BLaER1 (cell line): ENCODE results near the gene PIGK.

Source experiments
- H3K27ac ChIP-seq: shearing (Covaris generic); formaldehyde crosslinking; 2 replicates; pipeline ENCODE4 v1.8.1; 2022
- H3K27me3 ChIP-seq: shearing (Covaris generic); formaldehyde crosslinking; 2 replicates; pipeline ENCODE4 v1.8.1; 2022
- H3K36me3 ChIP-seq: shearing (Covaris generic); formaldehyde crosslinking; 2 replicates; pipeline ENCODE4 v1.8.1; 2022
- H3K4me1 ChIP-seq: shearing (Covaris generic); formaldehyde crosslinking; 2 replicates; pipeline ENCODE4 v1.8.1; 2022
- H3K4me2 ChIP-seq: shearing (Covaris generic); formaldehyde crosslinking; 2 replicates; pipeline ENCODE4 v1.8.1; 2022
- H3K4me3 ChIP-seq: shearing (Covaris generic); formaldehyde crosslinking; 2 replicates; pipeline ENCODE4 v1.8.1; 2022
- H3K9ac ChIP-seq: shearing (Covaris generic); formaldehyde crosslinking; 2 replicates; pipeline ENCODE4 v1.8.1; 2022
- H3K9me3 ChIP-seq: shearing (Covaris generic); formaldehyde crosslinking; 2 replicates; pipeline ENCODE4 v1.8.1; 2022
- H4K20me1 ChIP-seq: shearing (Covaris generic); formaldehyde crosslinking; 2 replicates; pipeline ENCODE4 v1.8.1; 2022
- Cebpa-rat ChIP-seq: shearing (Covaris generic); IDR thresholded peaks from 2 replicates; pipeline ENCODE4 v1.8.1; 2022

PIGK gene

DNA sequence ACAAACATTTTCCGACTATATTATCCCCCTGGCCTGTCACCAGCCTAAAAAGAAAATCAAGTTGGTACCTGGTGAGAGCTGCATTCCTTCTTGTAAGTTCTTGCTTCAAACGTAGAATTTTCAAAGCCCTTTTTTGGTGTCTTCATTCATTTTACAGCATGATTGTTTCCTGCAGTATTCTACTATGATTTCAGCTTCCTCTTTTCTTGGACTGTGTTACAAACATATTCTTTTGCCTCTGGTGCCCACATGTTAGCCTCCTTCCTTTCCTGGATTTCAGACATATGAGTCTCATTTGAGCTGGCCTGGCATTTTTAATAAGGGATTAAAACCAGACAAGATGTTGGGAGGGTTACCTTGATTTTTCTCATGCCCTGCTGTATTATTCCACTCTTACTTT lies 142.5 kb downstream of the PIGK start:
- Histone ChIP-seq H4K20me1 (no peaks in the 10 kb centered on the region), H3K9ac (no peak overlapping the region), H3K4me2 (no peak overlapping the region), H3K4me3 (no peak overlapping the region), H3K4me1 (no peaks in the 10 kb centered on the region), H3K9me3 (no peaks in the 10 kb centered on the region), H3K27ac (no peak overlapping the region), H3K27me3 (no peaks in the 10 kb centered on the region), H3K36me3 (no peaks in the 10 kb centered on the region)
- no peak for TF ChIP-seq Cebpa-rat

DNA sequence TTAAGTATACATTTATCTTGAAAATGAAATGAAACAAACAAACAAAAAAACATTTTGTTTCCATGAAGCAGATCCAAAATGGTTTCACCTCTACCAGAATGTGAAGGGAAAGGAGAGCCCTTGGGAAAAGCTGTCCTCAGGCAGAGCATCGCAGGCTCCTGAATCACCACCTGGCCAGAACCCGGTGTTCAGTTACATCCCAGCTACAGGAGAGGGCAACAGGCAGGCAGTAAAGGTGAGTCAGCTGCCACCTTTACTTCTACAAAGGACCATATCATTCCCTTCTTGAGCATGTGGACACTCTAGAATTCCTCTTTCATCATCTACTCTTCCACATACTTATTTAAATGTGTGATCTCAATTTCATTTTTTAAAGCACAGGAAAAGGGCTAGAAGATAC lies 151.2 kb downstream of the PIGK start:
- Histone ChIP-seq H3K4me3 (no peak overlapping the region), H4K20me1 (no peaks in the 10 kb centered on the region), H3K4me1 (no peaks in the 10 kb centered on the region), H3K36me3 (no peaks in the 10 kb centered on the region), H3K9me3 (no peaks in the 10 kb centered on the region), H3K9ac (no peak overlapping the region), H3K27ac (no peak overlapping the region), H3K4me2 (no peak overlapping the region), H3K27me3 (no peaks in the 10 kb centered on the region)
- no peak for TF ChIP-seq Cebpa-rat

DNA sequence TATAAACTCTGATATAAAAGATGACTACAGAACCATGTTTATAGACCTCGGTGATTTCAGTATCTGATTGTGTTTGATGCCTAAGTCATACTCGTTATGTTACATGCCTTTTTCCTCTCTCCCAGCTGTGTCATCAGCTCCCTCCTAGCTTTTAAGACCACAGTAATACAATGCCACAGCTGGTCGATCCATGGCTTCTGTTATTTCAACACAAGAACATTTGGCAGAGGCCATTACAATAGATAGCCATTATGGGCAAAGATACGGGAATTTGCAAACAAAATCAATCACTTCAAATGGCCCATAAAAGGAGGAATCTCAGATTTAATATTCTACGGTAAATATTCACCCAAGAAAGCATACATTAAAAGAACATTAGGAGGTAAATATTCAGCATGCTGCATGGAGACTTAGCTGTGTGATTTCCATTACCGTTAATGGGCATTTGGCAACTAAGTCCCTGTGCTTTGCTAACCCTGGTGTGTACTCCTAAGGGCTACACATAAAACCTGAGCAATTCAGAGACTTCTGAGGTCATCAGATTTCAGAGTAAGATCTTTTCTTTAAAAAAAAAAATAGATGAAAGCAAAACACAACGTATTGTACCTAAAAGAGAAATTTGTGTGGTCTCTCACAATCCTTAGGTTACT lies 153.4 kb downstream of the PIGK start:
- no peak for TF ChIP-seq Cebpa-rat
- no peaks in the 10 kb centered on the region for H4K20me1 ChIP-seq
- no peak overlapping the region for H3K4me3 ChIP-seq
- no peaks in the 10 kb centered on the region for H3K36me3 ChIP-seq
- no peak overlapping the region for H3K4me2 ChIP-seq
- no peaks in the 10 kb centered on the region for H3K27me3 ChIP-seq
- H3K9ac ChIP-seq = no peak overlapping the region
- H3K9me3 ChIP-seq = no peaks in the 10 kb centered on the region
- no peaks in the 10 kb centered on the region for H3K4me1 ChIP-seq
- H3K27ac ChIP-seq = no peak overlapping the region

DNA sequence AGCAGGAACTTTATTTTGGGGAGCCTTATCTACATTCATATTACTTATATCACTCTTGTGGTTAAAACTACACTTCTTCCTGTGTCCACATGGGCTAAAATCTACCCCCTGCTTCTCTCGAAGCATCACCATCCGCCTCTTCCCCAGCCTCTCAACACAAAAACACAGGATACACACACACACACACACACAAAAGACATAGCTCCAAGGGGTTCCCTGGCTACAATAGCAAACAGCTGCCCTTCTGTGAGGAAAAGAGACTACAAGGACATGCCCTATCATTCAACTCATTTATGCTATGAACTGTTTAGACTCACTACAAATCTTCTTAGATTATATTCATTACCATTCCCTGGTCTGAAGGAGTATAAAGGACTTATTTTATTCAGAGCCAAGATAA lies 155.0 kb downstream of the PIGK start:
- H3K36me3 ChIP-seq = no peaks in the 10 kb centered on the region
- no peak overlapping the region for H3K9ac ChIP-seq
- no peak overlapping the region for H3K4me2 ChIP-seq
- H3K9me3 ChIP-seq = no peaks in the 10 kb centered on the region
- no peak overlapping the region for H3K27ac ChIP-seq
- no peaks in the 10 kb centered on the region for H3K4me1 ChIP-seq
- H4K20me1 ChIP-seq = no peaks in the 10 kb centered on the region
- no peaks in the 10 kb centered on the region for H3K27me3 ChIP-seq
- H3K4me3 ChIP-seq = no peak overlapping the region
- no peak for TF ChIP-seq Cebpa-rat

DNA sequence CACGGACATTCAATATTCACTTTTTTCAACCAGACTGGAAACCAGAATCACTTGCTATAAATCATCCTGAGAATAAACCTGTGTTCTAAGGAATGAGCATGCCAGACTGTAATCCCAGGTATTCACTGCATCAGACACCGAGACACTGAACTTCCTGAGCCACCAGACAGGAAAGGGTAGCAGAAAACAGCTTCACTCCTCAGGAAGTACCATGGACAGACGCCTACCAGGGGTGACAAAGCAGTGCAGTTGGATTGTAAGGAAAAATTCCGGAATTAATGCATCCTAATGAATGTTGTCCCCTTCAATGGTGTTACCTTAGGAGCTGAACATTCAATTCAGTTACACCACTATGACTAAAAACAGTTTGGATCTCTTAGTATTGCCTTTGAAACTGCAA lies 156.1 kb downstream of the PIGK start:
- Histone ChIP-seq H3K4me2 (no peak overlapping the region), H3K36me3 (no peaks in the 10 kb centered on the region), H4K20me1 (no peaks in the 10 kb centered on the region), H3K9me3 (no peaks in the 10 kb centered on the region), H3K9ac (no peak overlapping the region), H3K27ac (no peak overlapping the region), H3K27me3 (no peaks in the 10 kb centered on the region), H3K4me1 (no peaks in the 10 kb centered on the region), H3K4me3 (no peak overlapping the region)
- TF ChIP-seq Cebpa-rat = no peak

DNA sequence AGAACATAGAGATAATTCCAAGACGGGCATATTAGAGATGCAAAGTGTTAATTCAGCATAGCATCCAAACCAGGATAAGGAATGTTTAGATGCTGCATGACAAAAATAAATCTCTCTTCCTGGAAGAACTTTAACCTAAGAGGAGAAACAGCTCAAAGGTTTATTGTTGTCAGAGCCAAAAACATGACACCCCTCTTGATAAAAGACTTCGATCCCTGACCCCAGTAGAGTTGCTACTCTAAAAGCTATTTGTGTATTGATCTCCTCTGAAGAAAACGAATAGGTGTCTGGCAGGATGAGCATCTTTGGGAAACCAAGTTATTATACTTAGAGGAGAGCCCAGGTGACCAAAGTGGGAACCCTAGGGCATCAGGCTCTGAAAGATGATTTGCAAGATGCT lies 158.1 kb downstream of the PIGK start:
- Histone ChIP-seq H3K4me1 (no peaks in the 10 kb centered on the region), H3K27me3 (no peaks in the 10 kb centered on the region), H4K20me1 (no peaks in the 10 kb centered on the region), H3K9me3 (no peaks in the 10 kb centered on the region), H3K36me3 (no peaks in the 10 kb centered on the region), H3K4me3 (no peak overlapping the region), H3K4me2 (no peak overlapping the region), H3K9ac (no peak overlapping the region), H3K27ac (no peak overlapping the region)
- no peak for TF ChIP-seq Cebpa-rat

DNA sequence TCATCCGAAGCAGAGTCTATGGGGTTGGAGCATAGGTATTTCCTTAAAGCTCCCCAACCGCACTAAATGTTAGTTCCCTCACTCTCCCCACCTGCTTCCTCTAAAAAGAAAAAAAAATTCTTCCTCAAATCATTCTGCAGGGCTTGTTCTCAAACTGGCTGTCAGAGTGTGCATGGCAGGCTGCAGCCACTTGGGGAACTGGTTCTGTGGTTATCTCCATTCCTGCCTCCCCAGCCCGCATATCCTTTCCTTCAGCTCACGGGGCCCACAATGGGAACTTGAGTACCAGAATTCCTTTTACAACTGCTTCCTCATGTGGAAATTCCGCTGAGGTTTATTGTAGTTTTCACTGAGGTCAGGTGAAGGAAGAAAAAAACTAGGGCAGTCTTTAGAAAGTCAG lies 159.2 kb downstream of the PIGK start:
- Histone ChIP-seq H3K27ac (no peak overlapping the region), H3K4me1 (no peaks in the 10 kb centered on the region)
- no peak for TF ChIP-seq Cebpa-rat

DNA sequence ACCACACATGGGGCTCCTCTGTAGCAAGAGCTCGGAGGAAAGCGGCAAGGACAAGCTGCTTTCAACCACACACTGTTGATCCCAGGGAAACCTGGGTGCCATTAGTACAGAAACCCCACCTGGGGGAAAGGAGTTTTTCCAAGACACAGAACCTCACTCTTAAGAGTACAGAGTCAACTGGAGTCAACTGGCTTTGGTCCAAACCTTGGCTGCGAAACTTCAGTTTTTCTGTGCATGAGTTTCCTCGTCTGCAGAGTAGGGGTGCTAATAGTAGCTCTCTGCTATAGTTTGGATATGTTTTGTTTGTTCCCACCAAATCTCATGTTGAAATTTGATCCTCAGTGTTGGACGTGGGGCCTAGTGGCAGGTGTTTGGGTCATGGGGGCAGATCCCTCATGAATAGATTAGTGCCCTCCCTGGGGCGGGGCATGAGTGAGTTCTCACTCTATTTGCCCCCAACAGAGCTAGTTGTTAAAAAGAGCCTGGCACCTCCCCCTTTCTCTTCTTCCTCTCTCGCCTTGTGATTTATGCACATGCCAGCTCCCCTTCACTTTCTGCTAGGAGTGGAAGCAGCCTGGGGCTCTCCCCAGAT lies 161.1 kb downstream of the PIGK start:
- Histone ChIP-seq H3K36me3 (no peaks in the 10 kb centered on the region), H3K27ac (no peak overlapping the region), H3K9me3 (no peaks in the 10 kb centered on the region), H3K4me2 (no peak overlapping the region), H4K20me1 (no peaks in the 10 kb centered on the region), H3K9ac (no peak overlapping the region), H3K4me1 (no peaks in the 10 kb centered on the region), H3K4me3 (no peak overlapping the region), H3K27me3 (no peaks in the 10 kb centered on the region)
- TF ChIP-seq Cebpa-rat = no peak

More for the DNA sequence above, 159.2 kb downstream of the PIGK start:
- no peak overlapping the region for H3K4me3 ChIP-seq
- no peak overlapping the region for H3K9ac ChIP-seq
- H3K27me3 ChIP-seq = no peaks in the 10 kb centered on the region
- H3K36me3 ChIP-seq = no peaks in the 10 kb centered on the region
- H4K20me1 ChIP-seq = no peaks in the 10 kb centered on the region
- no peak overlapping the region for H3K4me2 ChIP-seq
- no peaks in the 10 kb centered on the region for H3K9me3 ChIP-seq

DNA sequence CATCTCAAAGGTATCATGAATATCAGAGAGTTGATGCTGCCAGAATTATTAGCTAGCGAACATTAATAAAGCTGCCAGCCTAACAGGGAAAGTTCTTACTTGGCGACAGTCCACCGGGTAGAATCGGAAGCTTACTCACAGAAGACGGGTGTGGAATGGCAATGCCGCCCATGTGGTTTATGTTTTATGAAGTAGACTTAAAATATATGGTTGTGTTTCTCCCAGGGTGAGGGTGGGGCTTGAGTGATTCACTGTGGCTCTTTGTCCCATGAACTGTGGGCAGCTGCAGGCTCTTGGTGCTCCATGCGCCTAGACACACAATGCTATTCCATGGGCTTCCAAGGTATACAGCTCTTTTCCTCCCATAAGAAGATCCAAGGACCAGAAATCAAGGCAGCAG lies 162.7 kb downstream of the PIGK start:
- H4K20me1 ChIP-seq = no peaks in the 10 kb centered on the region
- no peak overlapping the region for H3K27ac ChIP-seq
- no peaks in the 10 kb centered on the region for H3K36me3 ChIP-seq
- no peaks in the 10 kb centered on the region for H3K9me3 ChIP-seq
- no peak for TF ChIP-seq Cebpa-rat
- H3K4me2 ChIP-seq = no peak overlapping the region
- no peaks in the 10 kb centered on the region for H3K27me3 ChIP-seq
- H3K4me1 ChIP-seq = no peaks in the 10 kb centered on the region
- H3K9ac ChIP-seq = no peak overlapping the region
- H3K4me3 ChIP-seq = no peak overlapping the region

DNA sequence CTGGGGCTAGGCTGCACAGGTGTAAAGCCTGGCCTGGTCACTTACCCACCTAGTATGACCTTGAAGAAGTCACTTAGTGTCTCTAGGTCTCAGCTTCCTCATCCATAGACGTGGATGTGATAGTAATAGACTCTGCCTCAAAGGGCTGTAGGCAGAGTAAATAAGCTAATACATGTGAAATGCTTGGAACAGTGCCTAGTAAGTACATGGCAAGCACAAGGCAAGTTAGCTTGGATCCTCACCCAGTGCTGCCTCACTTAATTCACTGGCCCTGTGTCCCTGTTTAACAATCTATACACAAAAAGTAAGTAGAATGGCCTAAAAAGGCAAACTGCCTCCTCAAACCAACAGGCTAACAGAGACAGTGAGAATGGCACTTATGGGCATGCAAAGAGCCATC lies 167.8 kb downstream of the PIGK start:
- Histone ChIP-seq H3K9me3 (no peaks in the 10 kb centered on the region), H3K27me3 (no peaks in the 10 kb centered on the region), H3K4me3 (no peak overlapping the region), H4K20me1 (no peaks in the 10 kb centered on the region), H3K9ac (no peak overlapping the region), H3K4me1 (peaks cover 7% of the 10 kb centered on the region), H3K27ac (no peak overlapping the region), H3K4me2 (no peak overlapping the region), H3K36me3 (no peaks in the 10 kb centered on the region)
- TF ChIP-seq Cebpa-rat = no peak

DNA sequence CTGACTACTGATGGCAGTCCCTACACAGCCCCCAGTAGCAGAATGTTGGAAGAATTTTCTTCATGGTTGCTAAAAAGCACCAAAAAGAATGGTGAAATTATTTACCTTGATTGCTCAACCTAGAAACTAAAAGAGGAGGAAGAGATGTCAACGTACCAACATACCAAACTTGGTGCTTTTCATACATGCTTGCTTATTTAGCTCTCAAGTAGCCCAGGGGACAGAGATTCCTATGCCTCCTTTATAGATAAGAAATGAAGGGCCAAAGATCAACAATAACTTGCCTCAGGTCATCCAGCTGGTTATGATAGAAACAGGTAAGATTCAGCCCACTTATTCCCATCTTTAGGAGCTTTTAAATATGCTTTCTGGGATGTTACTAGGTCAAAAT lies 170.6 kb downstream of the PIGK start:
- Histone ChIP-seq H3K4me1 (peaks cover 7% of the 10 kb centered on the region), H3K4me3 (no peak overlapping the region), H4K20me1 (no peaks in the 10 kb centered on the region), H3K9me3 (no peaks in the 10 kb centered on the region), H3K27me3 (no peaks in the 10 kb centered on the region), H3K4me2 (no peak overlapping the region), H3K27ac (no peak overlapping the region), H3K36me3 (no peaks in the 10 kb centered on the region), H3K9ac (no peak overlapping the region)
- TF ChIP-seq Cebpa-rat = no peak
